HCT116 (cell line): ENCODE data around the gene TRIM72. TPM values are rescaled to one million over a fixed set of nuclear protein-coding genes. Genes with fewer than 3 reads are reported as not detected.

Source experiments
- ATAC-seq: fragments of 200-7000 bp; cut with Tn5 transposase; 2 replicates; pipeline ENCODE4 v1.9.1; 2020; ENCODE audit warnings: mild to moderate bottlenecking, moderate library complexity
- BruUV-seq: library from RNA; stranded (reverse); fragments of 400-500 nt; replicated peaks from 2 replicates; lab custom pipeline; 2021; lab: Mats Ljungman, UMichigan
- CTCF ChIA-PET: fragments of 300-600 bp; sonication (Branson Sonifier 250); formaldehyde crosslinking; loops from one replicate; lab custom pipeline; 2021; ENCODE audit warnings: antibody characterized with exemption; lab: Charles Lee
- POLR2A ChIA-PET: fragments of 300-600, 350-600 bp; sonication (Branson Sonifier 250); formaldehyde crosslinking; loops from one replicate; lab custom pipeline; 2021; ENCODE audit warnings: antibody characterized with exemption; lab: Charles Lee
- RAD21 ChIA-PET, 2 experiments: fragments of 300-600 bp; sonication (Branson Sonifier 250); formaldehyde crosslinking; loops; one replicate each; lab custom pipeline; 2023; ENCODE audit warnings: low total read pairs in 2 of 2; ENCODE audit not compliant: uncharacterized antibody in 2 of 2, unreplicated experiment in 2 of 2, low non-redundant PET in 1 of 2; lab: Charles Lee
- DNase-seq: peaks from one replicate; pipeline ENCODE4 v3.0.0-alpha.2; 2010; ENCODE audit warnings: low read depth, low spot score
- H2AFZ ChIP-seq: fragments of 200-600 bp; shearing (Covaris generic), sonication (generic); 2 replicates; pipeline ENCODE4 v1.6.1; 2017; ENCODE audit warnings: low read depth, mixed run types, mixed read lengths, antibody characterized with exemption, low read length; ENCODE audit not compliant: poor library complexity, severe bottlenecking
- H3K27ac ChIP-seq: 2 replicates; pipeline ENCODE4 v1.5.1; 2012; ENCODE audit warnings: low read depth, low read length
- H3K27me3 ChIP-seq: fragments of 200-600 bp; sonication (generic); 2 replicates; pipeline ENCODE4 v1.6.1; 2016; ENCODE audit warnings: mixed run types, low read length, mixed read lengths; ENCODE audit not compliant: insufficient read depth
- H3K36me3 ChIP-seq, 2 experiments: fragments of 200-500 bp in 1 of 2; fragments of 200-600 bp in 1 of 2; sonication (Bioruptor generic) in 1 of 2; sonication (generic) in 1 of 2; 2 replicates each; pipeline versions ENCODE4 v1.5.1 to v1.6.1; 2014 to 2016; ENCODE audit warnings: low read length in 2 of 2, inconsistent platforms in 1 of 2, mixed read lengths in 1 of 2, mixed run types in 1 of 2; ENCODE audit not compliant: insufficient read depth in 2 of 2, control insufficient read depth in 1 of 2
- H3K4me1 ChIP-seq, 2 experiments: fragments of 200-600 bp in 1 of 2; sonication (generic) in 1 of 2; 2 replicates each; pipeline versions ENCODE4 v1.5.1 to v1.6.1; 2012 to 2017; ENCODE audit warnings: low read length in 2 of 2, inconsistent platforms in 1 of 2, mild to moderate bottlenecking in 1 of 2, mixed read lengths in 1 of 2, mixed run types in 1 of 2, moderate library complexity in 1 of 2; ENCODE audit not compliant: insufficient read depth in 2 of 2, control insufficient read depth in 1 of 2
- H3K4me2 ChIP-seq: fragments of 200-600 bp; sonication (generic); 2 replicates; pipeline ENCODE4 v1.6.1; 2017; ENCODE audit warnings: mixed run types, low read length, mixed read lengths
- H3K4me3 ChIP-seq, 2 experiments: fragments of 200-600 bp in 1 of 2; sonication (generic) in 1 of 2; replicated peaks in 1 of 2; 2 replicates each; pipeline ENCODE4 v1.5.1; 2011 to 2016; ENCODE audit warnings: low read length in 2 of 2, control low read depth in 1 of 2, low read depth in 1 of 2, mild to moderate bottlenecking in 1 of 2, mixed read lengths in 1 of 2, mixed run types in 1 of 2
- H3K79me2 ChIP-seq: fragments of 200-600 bp; sonication (generic); 2 replicates; pipeline ENCODE4 v1.6.1; 2017; ENCODE audit warnings: mild to moderate bottlenecking, mixed run types, low read length, moderate library complexity, mixed read lengths; ENCODE audit not compliant: insufficient read depth
- H3K9ac ChIP-seq: fragments of 200-600 bp; sonication (generic); 2 replicates; pipeline ENCODE4 v1.6.1; 2016; ENCODE audit warnings: low read length, mixed read lengths
- H3K9me2 ChIP-seq: fragments of 200-600 bp; sonication (generic), shearing (Covaris generic); 2 replicates; pipeline ENCODE4 v1.6.1; 2017; ENCODE audit warnings: mixed run types, mild to moderate bottlenecking, moderate library complexity; ENCODE audit not compliant: insufficient read depth
- H3K9me3 ChIP-seq, 2 experiments: fragments of 200-500 bp in 1 of 2; fragments of 200-600 bp in 1 of 2; sonication (Bioruptor generic) in 1 of 2; sonication (generic) in 1 of 2; 2 replicates each; pipeline ENCODE4 v1.6.1; 2014 to 2017; ENCODE audit warnings: low read length in 2 of 2, mixed read lengths in 2 of 2, inconsistent platforms in 1 of 2, low read depth in 1 of 2, mild to moderate bottlenecking in 1 of 2, mixed run types in 1 of 2, moderate library complexity in 1 of 2; ENCODE audit not compliant: control insufficient read depth in 1 of 2, insufficient read depth in 1 of 2
- H4K20me1 ChIP-seq: fragments of 200-600 bp; sonication (generic), shearing (Covaris generic); 2 replicates; pipeline ENCODE4 v1.6.1; 2017; ENCODE audit warnings: mixed run types, mild to moderate bottlenecking, moderate library complexity; ENCODE audit not compliant: insufficient read depth
- CBX3 ChIP-seq: IDR thresholded peaks from 2 replicates; pipeline ENCODE4 v1.6.1; 2012; ENCODE audit warnings: low read depth
- CEBPB ChIP-seq: IDR thresholded peaks from 2 replicates; pipeline ENCODE4 v1.6.1; 2012; ENCODE audit warnings: low read depth
- ELF1 ChIP-seq: IDR thresholded peaks from 2 replicates; pipeline ENCODE4 v1.6.1; 2012; ENCODE audit warnings: low read depth, borderline replicate concordance
- EZH2 ChIP-seq: fragments of 200-600 bp; sonication (generic); IDR thresholded peaks from 2 replicates; pipeline ENCODE4 v1.6.1; 2017; ENCODE audit warnings: antibody characterized with exemption, mixed run types
- EZH2phosphoT487 ChIP-seq: fragments of 200-600 bp; IDR thresholded peaks from 2 replicates; pipeline ENCODE4 v1.6.1; 2018; ENCODE audit warnings: antibody characterized with exemption, borderline replicate concordance
- FOSL1 ChIP-seq: IDR thresholded peaks from 2 replicates; pipeline ENCODE4 v1.6.1; 2012; ENCODE audit warnings: low read depth
- POLR2AphosphoS5 ChIP-seq: IDR thresholded peaks from 2 replicates; pipeline ENCODE4 v1.6.1; 2011; ENCODE audit warnings: mild to moderate bottlenecking, low read depth, low read length, moderate library complexity
- SIN3A ChIP-seq: IDR thresholded peaks from 2 replicates; pipeline ENCODE4 v1.6.1; 2012; ENCODE audit warnings: low read depth
- SP1 ChIP-seq: IDR thresholded peaks from 2 replicates; pipeline ENCODE4 v1.6.1; 2012; ENCODE audit warnings: low read depth
- TCF7L2 ChIP-seq: IDR thresholded peaks from 2 replicates; pipeline ENCODE4 v1.7.0; 2011; ENCODE audit warnings: borderline replicate concordance, inconsistent platforms; ENCODE audit not compliant: insufficient read depth, insufficient read length; ENCODE audit errors: extremely low read depth
- ZFX ChIP-seq: fragments of 450-650 bp; IDR thresholded peaks from 2 replicates; pipeline ENCODE4 v1.6.1; 2017
- intact Hi-C: fragments of 100-400 bp; cut with micrococcal nuclease; formaldehyde crosslinking; loops from 2 replicates; pipeline ENCODE4 v1.10.0; 2022
- total RNA-seq: library from RNA; stranded (reverse); gene quantifications from one replicate; pipeline ENCODE4 v1.2.1, GENCODE V29; 2021; ENCODE audit not compliant: unreplicated experiment
- TF ChIP-seq, protein P1 (sequence below): IDR thresholded peaks from 2 replicates; pipeline ENCODE4 v1.6.1; 2011; ENCODE audit warnings: mild to moderate bottlenecking, low read length, moderate library complexity; ENCODE audit not compliant: insufficient replicate concordance; ENCODE audit errors: extremely low read depth
- TF ChIP-seq, protein P2 (sequence below): IDR thresholded peaks from 2 replicates; pipeline ENCODE4 v1.6.1; 2012; ENCODE audit warnings: low read depth
- TF ChIP-seq, protein P3 (sequence below): IDR thresholded peaks from 2 replicates; pipeline ENCODE4 v1.6.1; 2012

TRIM72 gene
- total RNA-seq, 1 experiment from 2014 or later, result 43.8 TPM

DNA sequence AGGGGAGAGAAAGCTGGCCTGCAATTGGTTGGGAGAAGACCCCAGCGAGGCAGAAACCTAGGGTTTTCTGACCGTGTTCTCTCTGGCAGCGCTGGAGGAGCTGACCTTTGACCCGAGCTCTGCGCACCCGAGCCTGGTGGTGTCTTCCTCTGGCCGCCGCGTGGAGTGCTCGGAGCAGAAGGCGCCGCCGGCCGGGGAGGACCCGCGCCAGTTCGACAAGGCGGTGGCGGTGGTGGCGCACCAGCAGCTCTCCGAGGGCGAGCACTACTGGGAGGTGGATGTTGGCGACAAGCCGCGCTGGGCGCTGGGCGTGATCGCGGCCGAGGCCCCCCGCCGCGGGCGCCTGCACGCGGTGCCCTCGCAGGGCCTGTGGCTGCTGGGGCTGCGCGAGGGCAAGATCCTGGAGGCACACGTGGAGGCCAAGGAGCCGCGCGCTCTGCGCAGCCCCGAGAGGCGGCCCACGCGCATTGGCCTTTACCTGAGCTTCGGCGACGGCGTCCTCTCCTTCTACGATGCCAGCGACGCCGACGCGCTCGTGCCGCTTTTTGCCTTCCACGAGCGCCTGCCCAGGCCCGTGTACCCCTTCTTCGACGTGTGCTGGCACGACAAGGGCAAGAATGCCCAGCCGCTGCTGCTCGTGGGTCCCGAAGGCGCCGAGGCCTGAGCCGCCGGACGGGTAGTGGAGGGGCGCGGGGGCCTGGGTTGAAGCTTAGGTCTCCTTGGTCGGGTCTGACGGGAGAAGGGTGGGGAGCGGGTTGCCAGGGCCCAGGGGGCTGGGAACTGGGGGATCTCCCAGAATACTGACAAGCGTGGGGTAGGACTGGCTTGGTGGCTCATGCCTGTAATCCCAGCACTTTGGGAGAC lies 10.4 kb downstream of the TRIM72 start:
- H3K27me3 ChIP-seq, result no peaks in the 10 kb centered on the region
- no TSS peak for BruUV-seq
- H3K9ac ChIP-seq, result no peak overlapping the region
- intact Hi-C loops, result no loop called here
- ChIA-PET RAD21 (no interaction called here), CTCF (no interaction called here), POLR2A (no interaction called here)
- H3K27ac ChIP-seq, result no peak overlapping the region; the same call in 1 of the 2 replicates
- H4K20me1 ChIP-seq, result no peaks in the 10 kb centered on the region
- no peak overlapping the region for H3K4me2 ChIP-seq
- no peaks in the 10 kb centered on the region for H3K9me3 ChIP-seq
- H2AFZ ChIP-seq, result no peak overlapping the region
- no peaks in the 10 kb centered on the region for H3K9me2 ChIP-seq
- no peak for ATAC-seq
- H3K4me1 ChIP-seq, result no peaks in the 10 kb centered on the region
- no peak for TF ChIP-seq CEBPB
- no peak for TF ChIP-seq EZH2
- no peak for TF ChIP-seq ELF1
- TF ChIP-seq, protein P1, sequence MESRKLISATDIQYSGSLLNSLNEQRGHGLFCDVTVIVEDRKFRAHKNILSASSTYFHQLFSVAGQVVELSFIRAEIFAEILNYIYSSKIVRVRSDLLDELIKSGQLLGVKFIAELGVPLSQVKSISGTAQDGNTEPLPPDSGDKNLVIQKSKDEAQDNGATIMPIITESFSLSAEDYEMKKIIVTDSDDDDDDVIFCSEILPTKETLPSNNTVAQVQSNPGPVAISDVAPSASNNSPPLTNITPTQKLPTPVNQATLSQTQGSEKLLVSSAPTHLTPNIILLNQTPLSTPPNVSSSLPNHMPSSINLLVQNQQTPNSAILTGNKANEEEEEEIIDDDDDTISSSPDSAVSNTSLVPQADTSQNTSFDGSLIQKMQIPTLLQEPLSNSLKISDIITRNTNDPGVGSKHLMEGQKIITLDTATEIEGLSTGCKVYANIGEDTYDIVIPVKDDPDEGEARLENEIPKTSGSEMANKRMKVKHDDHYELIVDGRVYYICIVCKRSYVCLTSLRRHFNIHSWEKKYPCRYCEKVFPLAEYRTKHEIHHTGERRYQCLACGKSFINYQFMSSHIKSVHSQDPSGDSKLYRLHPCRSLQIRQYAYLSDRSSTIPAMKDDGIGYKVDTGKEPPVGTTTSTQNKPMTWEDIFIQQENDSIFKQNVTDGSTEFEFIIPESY, result no peak
- no peak for TF ChIP-seq EZH2phosphoT487
- no peak for TF ChIP-seq SP1
- TF ChIP-seq, all 23 proteins: peak for 0
- Histone ChIP-seq H3K4me3 (no peak overlapping the region), H3K36me3 (no peaks in the 10 kb centered on the region; a peak in 1 of 4 replicates), H3K79me2 (no peaks in the 10 kb centered on the region)
- no peak for DNase-seq

DNA sequence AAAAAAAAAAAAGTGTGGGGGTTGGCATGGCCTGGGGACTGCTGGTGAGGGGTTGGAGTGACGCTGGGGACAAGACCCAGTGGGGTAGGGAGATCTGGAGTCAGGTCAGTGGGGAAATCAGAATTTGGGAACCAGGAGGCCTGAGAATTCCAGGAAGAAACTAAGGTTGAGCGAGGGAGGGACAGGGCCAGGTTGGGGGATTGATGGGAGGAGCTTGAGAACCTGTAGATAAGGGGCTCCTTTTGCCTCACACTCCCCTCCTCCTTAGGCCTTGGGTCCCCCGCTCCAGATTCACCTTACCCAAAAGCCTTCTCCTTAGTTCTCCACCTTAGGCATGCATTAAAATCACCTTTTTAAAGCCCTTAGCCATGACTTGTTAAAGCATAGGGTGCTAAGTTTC lies 11.3 kb downstream of the TRIM72 start:
- ChIA-PET POLR2A (no interaction called here), RAD21 (no interaction called here), CTCF (no interaction called here)
- ATAC-seq (no peak), DNase-seq (no peak)
- H2AFZ ChIP-seq, result no peak overlapping the region
- no TSS peak for BruUV-seq
- no peak overlapping the region for H3K9ac ChIP-seq
- H3K36me3 ChIP-seq, result no peaks in the 10 kb centered on the region
- H3K27ac ChIP-seq, result no peak overlapping the region
- no peaks in the 10 kb centered on the region for H3K9me3 ChIP-seq
- H3K27me3 ChIP-seq, result no peaks in the 10 kb centered on the region
- H3K9me2 ChIP-seq, result no peaks in the 10 kb centered on the region
- no peak overlapping the region for H3K4me3 ChIP-seq
- H3K79me2 ChIP-seq, result no peaks in the 10 kb centered on the region
- no peaks in the 10 kb centered on the region for H4K20me1 ChIP-seq
- intact Hi-C loops, result no loop called here
- no peaks in the 10 kb centered on the region for H3K4me1 ChIP-seq
- H3K4me2 ChIP-seq, result no peak overlapping the region
- TF ChIP-seq CBX3 (no peak), CEBPB (no peak), TCF7L2 (no peak), SP1 (no peak), EZH2 (no peak), FOSL1 (no peak), ZFX (no peak), EZH2phosphoT487 (no peak), POLR2AphosphoS5 (no peak), SIN3A (no peak)
- TF ChIP-seq, protein P2, sequence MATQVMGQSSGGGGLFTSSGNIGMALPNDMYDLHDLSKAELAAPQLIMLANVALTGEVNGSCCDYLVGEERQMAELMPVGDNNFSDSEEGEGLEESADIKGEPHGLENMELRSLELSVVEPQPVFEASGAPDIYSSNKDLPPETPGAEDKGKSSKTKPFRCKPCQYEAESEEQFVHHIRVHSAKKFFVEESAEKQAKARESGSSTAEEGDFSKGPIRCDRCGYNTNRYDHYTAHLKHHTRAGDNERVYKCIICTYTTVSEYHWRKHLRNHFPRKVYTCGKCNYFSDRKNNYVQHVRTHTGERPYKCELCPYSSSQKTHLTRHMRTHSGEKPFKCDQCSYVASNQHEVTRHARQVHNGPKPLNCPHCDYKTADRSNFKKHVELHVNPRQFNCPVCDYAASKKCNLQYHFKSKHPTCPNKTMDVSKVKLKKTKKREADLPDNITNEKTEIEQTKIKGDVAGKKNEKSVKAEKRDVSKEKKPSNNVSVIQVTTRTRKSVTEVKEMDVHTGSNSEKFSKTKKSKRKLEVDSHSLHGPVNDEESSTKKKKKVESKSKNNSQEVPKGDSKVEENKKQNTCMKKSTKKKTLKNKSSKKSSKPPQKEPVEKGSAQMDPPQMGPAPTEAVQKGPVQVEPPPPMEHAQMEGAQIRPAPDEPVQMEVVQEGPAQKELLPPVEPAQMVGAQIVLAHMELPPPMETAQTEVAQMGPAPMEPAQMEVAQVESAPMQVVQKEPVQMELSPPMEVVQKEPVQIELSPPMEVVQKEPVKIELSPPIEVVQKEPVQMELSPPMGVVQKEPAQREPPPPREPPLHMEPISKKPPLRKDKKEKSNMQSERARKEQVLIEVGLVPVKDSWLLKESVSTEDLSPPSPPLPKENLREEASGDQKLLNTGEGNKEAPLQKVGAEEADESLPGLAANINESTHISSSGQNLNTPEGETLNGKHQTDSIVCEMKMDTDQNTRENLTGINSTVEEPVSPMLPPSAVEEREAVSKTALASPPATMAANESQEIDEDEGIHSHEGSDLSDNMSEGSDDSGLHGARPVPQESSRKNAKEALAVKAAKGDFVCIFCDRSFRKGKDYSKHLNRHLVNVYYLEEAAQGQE, result no peak
- TF ChIP-seq, protein P3, sequence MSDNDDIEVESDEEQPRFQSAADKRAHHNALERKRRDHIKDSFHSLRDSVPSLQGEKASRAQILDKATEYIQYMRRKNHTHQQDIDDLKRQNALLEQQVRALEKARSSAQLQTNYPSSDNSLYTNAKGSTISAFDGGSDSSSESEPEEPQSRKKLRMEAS, result no peak
